PC-3 (cell line): Measurements from ENCODE around the gene MUTYH.

Experiments used
- EZH2 ChIP-seq: fragments of 300-600 bp; sonication (generic); IDR thresholded peaks from one replicate; pipeline ENCODE4 v1.6.1; 2017; ENCODE audit warnings: antibody characterized with exemption, mild to moderate bottlenecking, low read length; ENCODE audit not compliant: unreplicated experiment
- TF ChIP-seq, protein P1 (sequence below): fragments of 300-600 bp; sonication (generic); conservative IDR thresholded peaks from 2 replicates; pipeline ENCODE4 v1.5.1; 2017; ENCODE audit warnings: antibody characterized with exemption, low read depth, mild to moderate bottlenecking, low read length

DNA sequence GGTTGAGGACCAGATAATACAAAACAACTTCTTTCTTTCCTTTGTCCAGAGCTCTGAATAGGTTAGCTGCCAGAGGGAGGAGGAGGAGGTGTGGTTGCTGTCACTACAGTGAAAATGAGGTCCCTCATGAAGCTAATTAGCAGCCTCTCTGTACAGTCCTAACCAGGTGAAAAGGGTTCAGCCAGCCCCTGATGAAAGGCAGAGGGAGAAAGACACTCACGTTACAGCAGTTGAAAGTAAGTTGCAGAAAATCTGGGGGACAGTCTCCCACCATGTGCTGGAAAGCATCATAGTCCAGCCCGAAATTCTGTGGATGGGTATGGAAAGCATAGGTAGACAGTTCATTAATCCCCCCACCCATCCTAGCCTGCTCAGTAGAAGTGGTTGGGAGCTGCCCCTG, 6.2 kb upstream of the MUTYH start:
- TF ChIP-seq, protein P1, sequence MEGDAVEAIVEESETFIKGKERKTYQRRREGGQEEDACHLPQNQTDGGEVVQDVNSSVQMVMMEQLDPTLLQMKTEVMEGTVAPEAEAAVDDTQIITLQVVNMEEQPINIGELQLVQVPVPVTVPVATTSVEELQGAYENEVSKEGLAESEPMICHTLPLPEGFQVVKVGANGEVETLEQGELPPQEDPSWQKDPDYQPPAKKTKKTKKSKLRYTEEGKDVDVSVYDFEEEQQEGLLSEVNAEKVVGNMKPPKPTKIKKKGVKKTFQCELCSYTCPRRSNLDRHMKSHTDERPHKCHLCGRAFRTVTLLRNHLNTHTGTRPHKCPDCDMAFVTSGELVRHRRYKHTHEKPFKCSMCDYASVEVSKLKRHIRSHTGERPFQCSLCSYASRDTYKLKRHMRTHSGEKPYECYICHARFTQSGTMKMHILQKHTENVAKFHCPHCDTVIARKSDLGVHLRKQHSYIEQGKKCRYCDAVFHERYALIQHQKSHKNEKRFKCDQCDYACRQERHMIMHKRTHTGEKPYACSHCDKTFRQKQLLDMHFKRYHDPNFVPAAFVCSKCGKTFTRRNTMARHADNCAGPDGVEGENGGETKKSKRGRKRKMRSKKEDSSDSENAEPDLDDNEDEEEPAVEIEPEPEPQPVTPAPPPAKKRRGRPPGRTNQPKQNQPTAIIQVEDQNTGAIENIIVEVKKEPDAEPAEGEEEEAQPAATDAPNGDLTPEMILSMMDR = no peak
- TF ChIP-seq EZH2 = no peak
